Mucosa of descending colon (tissue), 3 donors: ENCODE measurements around the gene WWP2. TPM values are rescaled to one million over a fixed set of nuclear protein-coding genes. Genes with fewer than 3 reads are reported as not detected.
A peak's percentile ranks its signal among the peaks of the same experiment; 100 is the strongest.
"Not testable (repeated sequence)": the region's sequence is repeated elsewhere in the genome, so short reads cannot be mapped to it uniquely, and the experiment has no call there.

ENCODE experiments used
- ATAC-seq: fragments of 200-7000 bp; cut with Tn5 transposase; one replicate; pipeline ENCODE4 v1.9.1; 2020; ENCODE audit warnings: mild to moderate bottlenecking, moderate library complexity
- DNase-seq, 3 donors: peaks; one replicate each; pipeline ENCODE4 v3.0.0-alpha.2; 2020
- H3K36me3 ChIP-seq: fragments of 200-600 bp; one replicate; pipeline ENCODE4 v1.8.0; 2021; ENCODE audit warnings: low read depth, mild to moderate bottlenecking
- H3K4me1 ChIP-seq: fragments of 200-600 bp; one replicate; pipeline ENCODE4 v1.8.0; 2021; ENCODE audit warnings: low read depth, mild to moderate bottlenecking
- H3K4me3 ChIP-seq: fragments of 200-600 bp; one replicate; pipeline ENCODE4 v1.8.0; 2021; ENCODE audit warnings: mild to moderate bottlenecking
- H3K9me3 ChIP-seq: fragments of 200-600 bp; one replicate; pipeline ENCODE4 v1.8.0; 2021; ENCODE audit warnings: mild to moderate bottlenecking
- CTCF ChIP-seq: fragments of 200-600 bp; IDR thresholded peaks from one replicate; pipeline ENCODE4 v1.8.0; 2022; ENCODE audit warnings: antibody characterized with exemption, mild to moderate bottlenecking
- intact Hi-C, 2 donors: fragments of 100-400 bp; cut with DNase I in 1 of 2; cut with micrococcal nuclease in 1 of 2; formaldehyde crosslinking; loops; one replicate each; pipeline versions ENCODE4 v1.11.0 to v1.11.1; 2022; cut with DNase I, micrococcal nuclease
- total RNA-seq, 3 donors: library from RNA; stranded (reverse); fragmentation: NEBNext Ultra II Directional in 2 of 3; extraction: Animal tissue kit (Norgen Biotek cat#: 25700) in 2 of 3; gene quantifications; one replicate each; pipeline versions ENCODE4 v1.2.1 to v1.2.4, GENCODE V29; 2021 to 2023
- donor health status: DM: no; HTN: no; CAD: no; lungs with moderate emphysema.
- donor health status: DM: no; HTN: no; CAD: no.
- donor health status: DM: no; HTN: yes; CAD: no.

WWP2 gene
- total RNA-seq, 3 donors from 2014 or later: 70.2 to 110 (median 94.2) TPM

GRCh38 chr16:69787883-69788282, 25.8 kb downstream of the WWP2 start:
- ATAC-seq (peak; percentile 96), DNase-seq (peak in 1 of 3 donors; percentile 21)
- peaks cover 3% of the 10 kb centered on the region for H3K36me3 ChIP-seq

DNA sequence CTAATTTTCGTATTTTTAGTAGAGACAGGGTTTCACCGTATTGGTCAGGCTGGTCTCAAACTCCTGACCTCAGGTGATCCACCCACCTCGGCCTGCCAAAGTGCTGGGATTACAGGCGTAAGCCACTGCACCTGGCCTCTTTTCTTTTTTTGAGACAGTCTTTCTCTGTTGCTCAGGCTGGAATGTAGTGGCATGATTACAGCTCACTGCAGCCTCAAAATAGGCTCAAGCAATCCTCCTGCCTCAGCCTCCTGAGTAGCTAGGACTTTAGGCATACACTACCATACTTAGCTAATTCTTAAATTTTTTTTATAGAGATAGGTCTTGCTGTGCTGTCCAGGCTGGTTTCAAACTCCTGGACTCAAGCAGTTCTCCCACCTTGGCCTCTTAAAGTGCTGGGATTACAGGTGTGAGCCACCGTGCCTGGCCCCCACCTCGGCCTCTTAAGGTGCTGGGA, 29.3 kb downstream of the WWP2 start:
- H3K36me3 ChIP-seq, DNase-seq, intact Hi-C loops, ATAC-seq, H3K4me3 ChIP-seq, H3K9me3 ChIP-seq: not testable (repeated sequence)
- H3K4me1 ChIP-seq: peaks cover 15% of the 10 kb centered on the region

More at GRCh38 chr16:69787883-69788282, 25.8 kb downstream of the WWP2 start:
- Histone ChIP-seq H3K4me3 (no peak overlapping the region), H3K9me3 (no peaks in the 10 kb centered on the region), H3K4me1 (peaks cover 10% of the 10 kb centered on the region)
- TF ChIP-seq CTCF: no peak
- intact Hi-C loops: no loop called here

- ATAC-seq: no peak
- intact Hi-C loops: no loop called here
- Histone ChIP-seq H3K36me3 (no peaks in the 10 kb centered on the region), H3K9me3 (no peaks in the 10 kb centered on the region), H3K4me3 (no peak overlapping the region), H3K4me1 (peaks cover 5% of the 10 kb centered on the region)
- DNase-seq: no peak
- no peak for TF ChIP-seq CTCF
Observed at GRCh38 chr16:69793526-69793925, 31.4 kb downstream of the WWP2 start.

DNA sequence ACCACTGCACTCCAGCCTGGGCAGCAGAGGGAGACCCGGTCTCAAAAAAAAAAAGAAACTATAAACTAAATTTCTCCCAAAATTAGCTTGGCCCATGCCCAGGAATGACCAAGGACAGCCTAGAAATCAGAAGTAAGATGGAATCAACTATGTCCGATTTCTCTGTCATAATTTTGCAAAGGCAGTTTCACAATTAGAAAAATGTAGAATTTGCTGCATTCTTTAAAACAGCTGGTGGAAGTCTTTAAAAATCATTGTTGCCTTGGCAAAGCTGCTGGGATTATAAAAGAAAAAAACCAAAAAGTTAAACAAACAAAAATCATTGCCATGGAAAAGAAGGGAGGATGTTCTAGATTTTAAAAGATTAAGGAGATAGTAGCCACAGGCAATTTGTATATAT, 32.4 kb downstream of the WWP2 start:
- intact Hi-C loops: no loop called here
- peaks cover 5% of the 10 kb centered on the region for H3K4me1 ChIP-seq
- no peaks in the 10 kb centered on the region for H3K36me3 ChIP-seq
- DNase-seq: no peak
- H3K4me3 ChIP-seq: no peak overlapping the region
- TF ChIP-seq CTCF: no peak
- no peak for ATAC-seq
- no peaks in the 10 kb centered on the region for H3K9me3 ChIP-seq

GRCh38 chr16:69796285-69797118, 34.4 kb downstream of the WWP2 start:
- no peaks in the 10 kb centered on the region for H3K9me3 ChIP-seq
- intact Hi-C loops: loop anchor here (2.0 to 5.0 kb wide), 2 partner anchors 131 to 134 kb away; no protein-coding TSS in a partner anchor
- peak; percentile 94 for ATAC-seq
- peak; percentile 71 for TF ChIP-seq CTCF
- H3K4me1 ChIP-seq: peaks cover 5% of the 10 kb centered on the region
- H3K4me3 ChIP-seq: no peak overlapping the region
- DNase-seq: peak in 1 of 3 donors; percentile 50
- no peaks in the 10 kb centered on the region for H3K36me3 ChIP-seq

GRCh38 chr16:69798466-69798865, 36.3 kb downstream of the WWP2 start:
- intact Hi-C loops: loop anchor here in 1 of 2 donors (5.0 kb wide), 1 partner anchor 129 kb away; no protein-coding TSS in a partner anchor
- no peak overlapping the region for H3K4me3 ChIP-seq
- H3K4me1 ChIP-seq: peaks cover 1% of the 10 kb centered on the region
- TF ChIP-seq CTCF: no peak
- H3K9me3 ChIP-seq: no peaks in the 10 kb centered on the region
- no peak for ATAC-seq
- no peak for DNase-seq
- no peaks in the 10 kb centered on the region for H3K36me3 ChIP-seq
